HEK293 (cell line): ENCODE data around the gene TMED1.

Experiments used
- EGR2 ChIP-seq: fragments of 450-650 bp; formaldehyde crosslinking; IDR thresholded peaks from 2 replicates; pipeline ENCODE4 v1.5.1; 2016; ENCODE audit warnings: low read depth, missing biosample characterization, missing genetic modification characterization
- ELK4 ChIP-seq: IDR thresholded peaks from 2 replicates; pipeline ENCODE4 v1.6.1; 2011; ENCODE audit warnings: mild to moderate bottlenecking, low read depth, low read length, borderline replicate concordance
- GLIS1 ChIP-seq: fragments of 450-650 bp; formaldehyde crosslinking; IDR thresholded peaks from 2 replicates; pipeline ENCODE4 v1.5.1; 2016; ENCODE audit warnings: missing biosample characterization, missing genetic modification characterization
- KLF10 ChIP-seq: fragments of 450-650 bp; IDR thresholded peaks from 2 replicates; pipeline ENCODE4 v1.5.1; 2018; ENCODE audit warnings: missing biosample characterization, mild to moderate bottlenecking, missing genetic modification characterization
- KLF9 ChIP-seq: fragments of 450-650 bp; formaldehyde crosslinking; IDR thresholded peaks from 2 replicates; pipeline ENCODE4 v1.5.1; 2016; ENCODE audit warnings: missing biosample characterization, missing genetic modification characterization, low read depth
- MYNN ChIP-seq: fragments of 450-650 bp; formaldehyde crosslinking; IDR thresholded peaks from 2 replicates; pipeline ENCODE4 v1.5.1; 2016; ENCODE audit warnings: missing biosample characterization, missing genetic modification characterization, borderline replicate concordance
- WT1 ChIP-seq: fragments of 450-650 bp; formaldehyde crosslinking; IDR thresholded peaks from 2 replicates; pipeline ENCODE4 v1.5.1; 2016; ENCODE audit warnings: missing biosample characterization, missing genetic modification characterization
- ZBTB10 ChIP-seq: fragments of 450-650 bp; formaldehyde crosslinking; IDR thresholded peaks from 2 replicates; pipeline ENCODE4 v1.5.1; 2016; ENCODE audit warnings: missing biosample characterization, missing genetic modification characterization
- ZBTB48 ChIP-seq: fragments of 450-650 bp; formaldehyde crosslinking; IDR thresholded peaks from 2 replicates; pipeline ENCODE4 v1.5.1; 2016; ENCODE audit warnings: missing biosample characterization, missing genetic modification characterization
- ZBTB8A ChIP-seq: fragments of 450-650 bp; formaldehyde crosslinking; IDR thresholded peaks from 2 replicates; pipeline ENCODE4 v1.5.1; 2016; ENCODE audit warnings: missing biosample characterization, missing genetic modification characterization
- ZNF112 ChIP-seq: fragments of 450-650 bp; formaldehyde crosslinking; IDR thresholded peaks from 2 replicates; pipeline ENCODE4 v1.5.0; 2017; ENCODE audit warnings: missing biosample characterization, missing genetic modification characterization
- ZNF133 ChIP-seq: fragments of 450-650 bp; formaldehyde crosslinking; IDR thresholded peaks from 2 replicates; pipeline ENCODE4 v1.5.1; 2016; ENCODE audit warnings: missing biosample characterization, missing genetic modification characterization
- ZNF18 ChIP-seq: fragments of 450-650 bp; formaldehyde crosslinking; IDR thresholded peaks from 2 replicates; pipeline ENCODE4 v1.5.1; 2016; ENCODE audit warnings: missing biosample characterization, missing genetic modification characterization
- ZNF366 ChIP-seq: fragments of 450-650 bp; formaldehyde crosslinking; conservative IDR thresholded peaks from 2 replicates; pipeline ENCODE4 v1.5.1; 2016; ENCODE audit warnings: missing biosample characterization, missing genetic modification characterization
- ZNF423 ChIP-seq: fragments of 450-650 bp; formaldehyde crosslinking; IDR thresholded peaks from 2 replicates; pipeline ENCODE4 v1.5.1; 2016; ENCODE audit warnings: missing biosample characterization, missing genetic modification characterization
- TF ChIP-seq, protein P1 (sequence below): fragments of 450-650 bp; formaldehyde crosslinking; IDR thresholded peaks from 2 replicates; pipeline ENCODE4 v1.5.0; 2017; ENCODE audit warnings: missing biosample characterization, missing genetic modification characterization, borderline replicate concordance
- TF ChIP-seq, protein P2 (sequence below): fragments of 450-650 bp; formaldehyde crosslinking; IDR thresholded peaks from 2 replicates; pipeline ENCODE4 v1.5.1; 2017; ENCODE audit warnings: missing biosample characterization, missing genetic modification characterization
- TF ChIP-seq, protein P3 (sequence below): fragments of 450-650 bp; formaldehyde crosslinking; IDR thresholded peaks from 2 replicates; pipeline ENCODE4 v1.5.1; 2016; ENCODE audit warnings: missing biosample characterization, missing genetic modification characterization

The TMED1 gene

GRCh38 chr19:10885201-10886169 lies 49.5 kb upstream of the TMED1 start (continued):
- no peak for TF ChIP-seq ZNF423 (tag by site-specific recombination)
- TF ChIP-seq MYNN (tag by site-specific recombination) = no peak
- TF ChIP-seq, protein P1, sequence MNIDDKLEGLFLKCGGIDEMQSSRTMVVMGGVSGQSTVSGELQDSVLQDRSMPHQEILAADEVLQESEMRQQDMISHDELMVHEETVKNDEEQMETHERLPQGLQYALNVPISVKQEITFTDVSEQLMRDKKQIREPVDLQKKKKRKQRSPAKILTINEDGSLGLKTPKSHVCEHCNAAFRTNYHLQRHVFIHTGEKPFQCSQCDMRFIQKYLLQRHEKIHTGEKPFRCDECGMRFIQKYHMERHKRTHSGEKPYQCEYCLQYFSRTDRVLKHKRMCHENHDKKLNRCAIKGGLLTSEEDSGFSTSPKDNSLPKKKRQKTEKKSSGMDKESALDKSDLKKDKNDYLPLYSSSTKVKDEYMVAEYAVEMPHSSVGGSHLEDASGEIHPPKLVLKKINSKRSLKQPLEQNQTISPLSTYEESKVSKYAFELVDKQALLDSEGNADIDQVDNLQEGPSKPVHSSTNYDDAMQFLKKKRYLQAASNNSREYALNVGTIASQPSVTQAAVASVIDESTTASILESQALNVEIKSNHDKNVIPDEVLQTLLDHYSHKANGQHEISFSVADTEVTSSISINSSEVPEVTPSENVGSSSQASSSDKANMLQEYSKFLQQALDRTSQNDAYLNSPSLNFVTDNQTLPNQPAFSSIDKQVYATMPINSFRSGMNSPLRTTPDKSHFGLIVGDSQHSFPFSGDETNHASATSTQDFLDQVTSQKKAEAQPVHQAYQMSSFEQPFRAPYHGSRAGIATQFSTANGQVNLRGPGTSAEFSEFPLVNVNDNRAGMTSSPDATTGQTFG (tag by site-specific recombination) = no peak
- no peak for TF ChIP-seq ELK4
- TF ChIP-seq WT1 (tag by site-specific recombination) = peak; percentile 43; the same call in 1 of the 2 replicates
- peak; percentile 98 for TF ChIP-seq ZNF18 (tag by site-specific recombination)
- TF ChIP-seq KLF10 (tag by site-specific recombination) = no peak
- no peak for TF ChIP-seq ZNF133 (tag by site-specific recombination)
- TF ChIP-seq ZNF112 (tag by site-specific recombination) = no peak
- TF ChIP-seq ZBTB48 = 0 out of 2 replicates have a peak, but pooled peaks have one; percentile 20
- TF ChIP-seq ZBTB10 (tag by site-specific recombination) = 0 out of 2 replicates have a peak, but pooled peaks have one; percentile 43
- TF ChIP-seq, protein P2, sequence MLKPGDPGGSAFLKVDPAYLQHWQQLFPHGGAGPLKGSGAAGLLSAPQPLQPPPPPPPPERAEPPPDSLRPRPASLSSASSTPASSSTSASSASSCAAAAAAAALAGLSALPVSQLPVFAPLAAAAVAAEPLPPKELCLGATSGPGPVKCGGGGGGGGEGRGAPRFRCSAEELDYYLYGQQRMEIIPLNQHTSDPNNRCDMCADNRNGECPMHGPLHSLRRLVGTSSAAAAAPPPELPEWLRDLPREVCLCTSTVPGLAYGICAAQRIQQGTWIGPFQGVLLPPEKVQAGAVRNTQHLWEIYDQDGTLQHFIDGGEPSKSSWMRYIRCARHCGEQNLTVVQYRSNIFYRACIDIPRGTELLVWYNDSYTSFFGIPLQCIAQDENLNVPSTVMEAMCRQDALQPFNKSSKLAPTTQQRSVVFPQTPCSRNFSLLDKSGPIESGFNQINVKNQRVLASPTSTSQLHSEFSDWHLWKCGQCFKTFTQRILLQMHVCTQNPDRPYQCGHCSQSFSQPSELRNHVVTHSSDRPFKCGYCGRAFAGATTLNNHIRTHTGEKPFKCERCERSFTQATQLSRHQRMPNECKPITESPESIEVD (tag by site-specific recombination) = no peak
- no peak for TF ChIP-seq EGR2
- TF ChIP-seq KLF9 (tag by site-specific recombination) = no peak
- TF ChIP-seq ZBTB8A (tag by site-specific recombination) = 0 out of 2 replicates have a peak, but pooled peaks have one; percentile 20
- TF ChIP-seq GLIS1 (tag by site-specific recombination) = peak; percentile 87
- TF ChIP-seq ZNF366 = no peak
- TF ChIP-seq, protein P3, sequence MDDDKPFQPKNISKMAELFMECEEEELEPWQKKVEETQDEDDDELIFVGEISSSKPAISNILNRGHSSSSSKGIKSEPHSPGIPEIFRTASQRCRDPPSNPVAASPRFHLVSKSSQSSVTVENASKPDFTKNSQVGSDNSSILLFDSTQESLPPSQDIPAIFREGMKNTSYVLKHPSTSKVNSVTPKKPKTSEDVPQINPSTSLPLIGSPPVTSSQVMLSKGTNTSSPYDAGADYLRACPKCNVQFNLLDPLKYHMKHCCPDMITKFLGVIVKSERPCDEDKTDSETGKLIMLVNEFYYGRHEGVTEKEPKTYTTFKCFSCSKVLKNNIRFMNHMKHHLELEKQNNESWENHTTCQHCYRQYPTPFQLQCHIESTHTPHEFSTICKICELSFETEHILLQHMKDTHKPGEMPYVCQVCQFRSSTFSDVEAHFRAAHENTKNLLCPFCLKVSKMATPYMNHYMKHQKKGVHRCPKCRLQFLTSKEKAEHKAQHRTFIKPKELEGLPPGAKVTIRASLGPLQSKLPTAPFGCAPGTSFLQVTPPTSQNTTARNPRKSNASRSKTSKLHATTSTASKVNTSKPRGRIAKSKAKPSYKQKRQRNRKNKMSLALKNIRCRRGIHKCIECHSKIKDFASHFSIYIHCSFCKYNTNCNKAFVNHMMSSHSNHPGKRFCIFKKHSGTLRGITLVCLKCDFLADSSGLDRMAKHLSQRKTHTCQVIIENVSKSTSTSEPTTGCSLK = no peak
